ENCODE measurements around the gene IQUB.

DNA sequence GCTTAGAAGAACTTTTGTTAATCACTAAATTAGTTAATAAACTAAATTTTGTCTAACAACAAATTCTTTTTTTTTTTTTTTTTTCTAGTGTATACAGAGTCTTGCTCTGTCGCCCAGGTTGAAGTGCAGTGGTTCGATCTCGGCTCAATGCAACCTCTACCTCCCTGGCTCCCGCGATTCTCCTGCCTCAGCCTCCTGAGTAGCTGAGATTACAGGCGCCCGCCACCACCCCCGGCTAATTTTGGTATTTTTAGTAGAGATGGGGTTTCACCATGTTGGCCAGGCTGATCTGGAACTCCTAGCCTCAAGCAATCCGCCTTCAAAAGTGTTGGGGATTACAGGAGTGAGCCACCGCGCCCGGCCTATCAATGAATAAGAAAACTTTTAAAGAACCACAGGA is 1.1 kb upstream of the IQUB start:
- TF ChIP-seq, protein P1, sequence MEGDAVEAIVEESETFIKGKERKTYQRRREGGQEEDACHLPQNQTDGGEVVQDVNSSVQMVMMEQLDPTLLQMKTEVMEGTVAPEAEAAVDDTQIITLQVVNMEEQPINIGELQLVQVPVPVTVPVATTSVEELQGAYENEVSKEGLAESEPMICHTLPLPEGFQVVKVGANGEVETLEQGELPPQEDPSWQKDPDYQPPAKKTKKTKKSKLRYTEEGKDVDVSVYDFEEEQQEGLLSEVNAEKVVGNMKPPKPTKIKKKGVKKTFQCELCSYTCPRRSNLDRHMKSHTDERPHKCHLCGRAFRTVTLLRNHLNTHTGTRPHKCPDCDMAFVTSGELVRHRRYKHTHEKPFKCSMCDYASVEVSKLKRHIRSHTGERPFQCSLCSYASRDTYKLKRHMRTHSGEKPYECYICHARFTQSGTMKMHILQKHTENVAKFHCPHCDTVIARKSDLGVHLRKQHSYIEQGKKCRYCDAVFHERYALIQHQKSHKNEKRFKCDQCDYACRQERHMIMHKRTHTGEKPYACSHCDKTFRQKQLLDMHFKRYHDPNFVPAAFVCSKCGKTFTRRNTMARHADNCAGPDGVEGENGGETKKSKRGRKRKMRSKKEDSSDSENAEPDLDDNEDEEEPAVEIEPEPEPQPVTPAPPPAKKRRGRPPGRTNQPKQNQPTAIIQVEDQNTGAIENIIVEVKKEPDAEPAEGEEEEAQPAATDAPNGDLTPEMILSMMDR (conservative IDR thresholded peaks at IDR 0.05 in 1 of 2, IDR thresholded peaks at IDR 0.05 in 1 of 2; ENCODE audit: extremely low read depth in 1 of 2, insufficient read depth in 1 of 2, low read depth in 1 of 2, low read length in 2 of 2): no peak
- no peak for TF ChIP-seq EZH2 (IDR thresholded peaks at IDR 0.05; ENCODE audit: borderline replicate concordance, low read length)

Measured in mammary epithelial cell (primary cell).